GM12878 (cell line): ENCODE measurements around the gene TMEM176B. TPM values are rescaled to one million over a fixed set of nuclear protein-coding genes. Genes with fewer than 3 reads are reported as not detected.
"Not testable (repeated sequence)": the region's sequence is repeated elsewhere in the genome, so short reads cannot be mapped to it uniquely, and the experiment has no call there.

ENCODE experiments used
- ATAC-seq: fragments of 200-7000 bp; cut with Tn5 transposase; 3 replicates; pipeline ENCODE4 v1.9.1; 2020; ENCODE audit warnings: mild to moderate bottlenecking, moderate library complexity
- BruUV-seq: library from RNA; stranded (reverse); fragments of 400-500 nt; replicated peaks from 2 replicates; lab custom pipeline; 2021; lab: Mats Ljungman, UMichigan
- CTCF ChIA-PET: fragments of 300-600 bp; sonication (Branson Sonifier 250); formaldehyde crosslinking; extraction: SDS; loops from one replicate; lab custom pipeline; 2021; ENCODE audit warnings: inconsistent platforms; lab: Yijun Ruan, JAX
- POLR2A ChIA-PET: fragments of 350-600 bp; formaldehyde crosslinking; extraction: SDS; loops from one replicate; lab custom pipeline; 2021; ENCODE audit warnings: inconsistent platforms; lab: Charles Lee
- RAD21 ChIA-PET: fragments of 300-600 bp; sonication (Branson Sonifier 250); formaldehyde crosslinking; loops from one replicate; lab custom pipeline; 2023; ENCODE audit warnings: antibody characterized with exemption; ENCODE audit not compliant: unreplicated experiment; lab: Charles Lee
- SMC1A ChIA-PET: fragments of 300-600 bp; sonication (Branson Sonifier 250); formaldehyde crosslinking; loops from one replicate; lab custom pipeline; 2023; ENCODE audit not compliant: unreplicated experiment, uncharacterized antibody; lab: Charles Lee
- DNase-seq: peaks from one replicate; pipeline ENCODE4 v3.0.0-alpha.2; 2011; ENCODE audit warnings: low read depth, low spot score
- FAIRE-seq: peaks from 3 replicates; lab custom pipeline; 2011; peaks lifted over from hg19 to GRCh38; lab: Jason Lieb, UNC
- H2AFZ ChIP-seq: 2 replicates; pipeline ENCODE4 v1.6.0; 2011; ENCODE audit warnings: low read depth, low read length, control low read depth; ENCODE audit not compliant: control insufficient read depth
- H3K27ac ChIP-seq: 2 replicates; pipeline ENCODE4 v1.5.1; 2011; ENCODE audit warnings: control low read depth; ENCODE audit not compliant: control insufficient read depth, insufficient read depth
- H3K27me3 ChIP-seq, 2 experiments: replicated peaks in 1 of 2; 2 replicates each; pipeline versions ENCODE4 v1.6.0 to v1.6.1; 2011; ENCODE audit warnings: low read length in 1 of 2; ENCODE audit not compliant: control insufficient read depth in 2 of 2, insufficient read depth in 2 of 2
- H3K36me3 ChIP-seq, 2 experiments: 2 replicates each; pipeline ENCODE4 v1.5.1; 2011; ENCODE audit warnings: low read length in 1 of 2; ENCODE audit not compliant: control insufficient read depth in 2 of 2, insufficient read depth in 2 of 2
- H3K4me1 ChIP-seq: 2 replicates; pipeline ENCODE4 v1.6.1; 2011; ENCODE audit warnings: mild to moderate bottlenecking, low read length, moderate library complexity, mixed read lengths; ENCODE audit not compliant: control insufficient read depth, insufficient read depth
- H3K4me2 ChIP-seq: 2 replicates; pipeline ENCODE4 v1.6.0; 2011; ENCODE audit warnings: control low read depth; ENCODE audit not compliant: control insufficient read depth, insufficient read depth
- H3K4me3 ChIP-seq: fragments of 200-600 bp; sonication (generic); 2 replicates; pipeline ENCODE4 v1.5.1; 2016
- H3K79me2 ChIP-seq: 2 replicates; pipeline ENCODE4 v1.6.0; 2011; ENCODE audit warnings: low read length; ENCODE audit not compliant: control insufficient read depth, insufficient read depth
- H3K9ac ChIP-seq: 2 replicates; pipeline ENCODE4 v1.8.0; 2011; ENCODE audit warnings: low read length, control low read depth, mixed read lengths; ENCODE audit not compliant: control insufficient read depth, insufficient read depth
- H3K9me3 ChIP-seq: replicated peaks from 3 replicates; pipeline ENCODE4 v1.5.1; 2011; ENCODE audit warnings: mild to moderate bottlenecking, low read length; ENCODE audit not compliant: control insufficient read depth, insufficient read depth
- H4K20me1 ChIP-seq: 2 replicates; pipeline ENCODE4 v1.6.0; 2011; ENCODE audit not compliant: control insufficient read depth, insufficient read depth
- CBFB ChIP-seq: IDR thresholded peaks from 2 replicates; pipeline ENCODE4 v1.6.1; 2016; ENCODE audit warnings: antibody characterized with exemption, low read depth
- CBX3 ChIP-seq: fragments of 200-600 bp; sonication (generic); IDR thresholded peaks from 2 replicates; pipeline ENCODE4 v1.6.1; 2016; ENCODE audit warnings: low read depth, borderline replicate concordance
- CUX1 ChIP-seq: IDR thresholded peaks from 2 replicates; pipeline ENCODE4 v1.6.1; 2012; ENCODE audit warnings: improper control_type of control experiment, low read depth, low read length; ENCODE audit not compliant: insufficient replicate concordance
- MTA2 ChIP-seq: fragments of 450-650 bp; IDR thresholded peaks from 2 replicates; pipeline ENCODE4 v1.6.1; 2016; ENCODE audit warnings: low read depth, mild to moderate bottlenecking, moderate library complexity
- ZNF687 ChIP-seq: fragments of 450-650 bp; IDR thresholded peaks from 2 replicates; pipeline ENCODE4 v1.6.1; 2017; ENCODE audit warnings: mild to moderate bottlenecking, moderate library complexity
- WGBS: methylation state at CpG from one replicate; pipeline ENCODE4 v1.1.6; 2016; ENCODE audit warnings: low lambda C conversion rate; ENCODE audit not compliant: insufficient replicate concordance, insufficient coverage; ENCODE audit errors: missing lambda C conversion rate; 5-methylcytosine and 5-hydroxymethylcytosine counted together
- in situ Hi-C: fragments of 300-500 bp; cut with MboI; formaldehyde crosslinking; loops from 9 replicates; pipeline ENCODE4 v1.14.3; 2018; ENCODE audit warnings: mixed read lengths
- intact Hi-C: fragments of 100-400 bp; cut with micrococcal nuclease; formaldehyde crosslinking; loops from one replicate; pipeline ENCODE4 v1.14.2; 2022; ENCODE audit not compliant: unreplicated experiment
- polyA plus RNA-seq, 11 experiments: library from polyadenylated mRNA; depleted of rRNA in 4 of 11; unstranded in 6 of 11; stranded (reverse) in 5 of 11; fragments of >200 nt; fragmentation: Nextera tagmentation in 4 of 11; fragmentation: Illumina TruSeq in 1 of 11; extraction: Ambion mirVana in 4 of 11; extraction: Trizol in 1 of 11; gene quantifications; 1 replicate in 1 of 11; 2 replicates in 10 of 11; pipeline versions ENCODE4 v1.2.1 to v1.2.3, GENCODE V29; 2011 to 2016; ENCODE audit warnings: inconsistent platforms in 2 of 11, missing spikeins in 2 of 11, low read depth in 1 of 11
- total RNA-seq, 4 experiments: library from RNA; depleted of rRNA in 3 of 4; stranded (reverse); fragments of >200 nt in 3 of 4; fragmentation: Illumina TruSeq in 1 of 4; extraction: Trizol in 1 of 4; gene quantifications; 2 replicates each; pipeline versions ENCODE4 v1.2.1 to v1.2.3, GENCODE V29; 2013 to 2021

TMEM176B gene
- total and polyA plus RNA-seq, 10 of the 15 experiments (the other 5 are each of a cell fraction or from before 2014, with no cell fraction given): 0.05 to 0.40 (median 0.20) TPM; not detected in 4

GRCh38 chr7:150807616-150808438, 7.7 kb upstream of the TMEM176B start:
- BruUV-seq, H3K36me3 ChIP-seq, intact Hi-C loops, H3K27me3 ChIP-seq, H3K4me1 ChIP-seq, H3K79me2 ChIP-seq, FAIRE-seq, RAD21 ChIA-PET, DNase-seq, ATAC-seq, H4K20me1 ChIP-seq, H3K4me2 ChIP-seq, H3K9ac ChIP-seq, H3K9me3 ChIP-seq, in situ Hi-C loops, H2AFZ ChIP-seq, POLR2A ChIA-PET, H3K4me3 ChIP-seq, H3K27ac ChIP-seq: not testable (repeated sequence)
- CTCF ChIA-PET: interaction anchor here (0.8 to 1.8 kb wide), 4 partner anchors 20 to 80 kb away, joined by 3 to 9 read pairs (median 4); no protein-coding TSS in a partner anchor
- SMC1A ChIA-PET: interaction anchor here (0.8 to 1.1 kb wide), 2 partner anchors 20 to 27 kb away, joined by 3 read pairs; no protein-coding TSS in a partner anchor
- WGBS: 27% methylated on average over 12 of the region's 13 CpGs

GRCh38 chr7:150806863-150807262, 6.7 kb upstream of the TMEM176B start:
- SMC1A ChIA-PET: no interaction called here
- no peaks in the 10 kb centered on the region for H3K36me3 ChIP-seq
- TF ChIP-seq ZNF687: no peak
- TF ChIP-seq CUX1: no peak
- TF ChIP-seq MTA2: no peak
- TF ChIP-seq CBFB: no peak
- TF ChIP-seq CBX3: no peak

More at GRCh38 chr7:150806863-150807262, 6.7 kb upstream of the TMEM176B start:
- no peaks in the 10 kb centered on the region for H3K4me1 ChIP-seq
- FAIRE-seq (no peak), DNase-seq (no peak), ATAC-seq (no peak)
- no peak overlapping the region for H3K4me3 ChIP-seq
- H3K9me3 ChIP-seq: no peaks in the 10 kb centered on the region; the same call in 2 of the 3 replicates
- intact Hi-C loops: no loop called here
- ChIA-PET POLR2A (no interaction called here), RAD21 (no interaction called here), CTCF (interaction anchor here (0.7 to 1.8 kb wide), 3 partner anchors 19 to 217 kb away, joined by 3 to 9 read pairs (median 5); no protein-coding TSS in a partner anchor)
- H3K9ac ChIP-seq: no peak overlapping the region
- H4K20me1 ChIP-seq: no peaks in the 10 kb centered on the region
- 21% methylated on average over 2 of the region's 2 CpGs for WGBS
- in situ Hi-C loops: no loop called here
- no TSS peak for BruUV-seq
- H3K4me2 ChIP-seq: no peak overlapping the region
- no peak overlapping the region for H2AFZ ChIP-seq
- H3K27ac ChIP-seq: no peak overlapping the region
- no peaks in the 10 kb centered on the region; a peak in 3 of 4 replicates for H3K27me3 ChIP-seq
- no peaks in the 10 kb centered on the region for H3K79me2 ChIP-seq
